COLO668 (cell line): ENCODE measurements around the gene SLC41A3.

Source experiments
- DNase-seq: peaks from one replicate; lab custom pipeline; 2025; ENCODE audit not compliant: unreplicated experiment; lab: John Stamatoyannopoulos, UW

Gene SLC41A3

DNA sequence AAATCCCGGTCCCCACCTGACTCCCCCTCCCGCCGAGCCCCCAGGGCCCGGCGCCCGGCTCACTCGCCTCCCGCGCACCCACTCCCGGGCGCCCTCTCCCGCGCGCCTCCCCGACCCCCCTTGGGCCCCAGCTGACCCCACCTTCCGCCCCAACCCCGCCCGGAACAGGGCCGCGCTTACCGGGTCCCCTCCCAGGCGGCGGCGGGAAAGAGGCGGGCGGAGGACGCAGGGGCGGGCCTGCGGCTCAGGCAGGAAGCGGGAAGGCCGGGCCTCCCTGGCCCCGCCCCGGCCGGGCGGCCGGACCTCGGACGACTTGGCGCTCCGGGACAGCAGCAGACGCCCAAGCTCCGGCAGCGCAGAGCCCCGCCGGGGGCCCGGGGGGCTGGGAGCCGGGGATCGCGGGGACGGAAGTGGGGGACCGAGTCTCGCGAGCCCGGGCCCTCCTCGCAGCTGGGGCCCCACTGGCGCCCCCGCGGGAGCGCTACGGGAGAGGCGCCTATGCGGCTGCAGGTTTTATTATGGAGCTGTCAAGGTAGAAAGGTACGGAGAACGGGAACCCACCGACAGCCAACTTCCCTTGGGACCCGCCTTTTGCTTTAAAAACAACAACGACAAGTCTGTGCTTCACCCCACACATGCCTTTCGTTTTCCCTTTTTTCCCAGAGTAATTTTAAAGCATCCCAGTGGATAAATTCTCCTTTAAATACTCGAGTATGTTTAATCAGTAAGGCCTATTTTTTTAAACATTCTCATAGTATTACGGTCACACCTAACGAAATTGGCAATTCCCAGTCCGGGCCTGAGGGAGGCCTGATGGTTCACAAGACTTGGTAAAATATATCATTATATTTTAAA, at the start of gene SLC41A3:
Gene SLC41A3, minus strand, starts transcription at position 212 of the 855 bp plus-strand sequence. CDS start 15,905 bp downstream, outside the sequence.
- peak; percentile 90 for DNase-seq

DNA sequence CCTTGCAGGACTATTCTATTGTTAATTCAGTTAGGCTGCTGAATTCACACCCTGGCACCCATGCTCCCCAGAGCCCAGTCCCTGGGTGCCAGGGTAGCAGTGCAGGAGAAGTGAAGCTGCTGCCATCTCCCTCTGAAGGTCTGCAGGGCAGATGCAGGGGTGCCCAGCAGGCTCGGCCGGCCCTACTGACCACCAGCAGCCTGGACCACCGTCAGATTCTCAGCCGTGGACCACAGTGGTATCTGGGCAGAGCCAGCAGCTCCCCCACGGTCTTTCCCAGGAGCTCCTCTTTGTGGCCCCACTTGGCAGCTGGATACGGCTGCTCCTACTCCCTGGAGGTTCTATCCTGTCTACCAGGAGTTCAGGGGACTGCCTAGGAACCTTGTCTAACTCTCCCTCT, 49.7 kb upstream of the SLC41A3 start:
- DNase-seq = no peak

DNA sequence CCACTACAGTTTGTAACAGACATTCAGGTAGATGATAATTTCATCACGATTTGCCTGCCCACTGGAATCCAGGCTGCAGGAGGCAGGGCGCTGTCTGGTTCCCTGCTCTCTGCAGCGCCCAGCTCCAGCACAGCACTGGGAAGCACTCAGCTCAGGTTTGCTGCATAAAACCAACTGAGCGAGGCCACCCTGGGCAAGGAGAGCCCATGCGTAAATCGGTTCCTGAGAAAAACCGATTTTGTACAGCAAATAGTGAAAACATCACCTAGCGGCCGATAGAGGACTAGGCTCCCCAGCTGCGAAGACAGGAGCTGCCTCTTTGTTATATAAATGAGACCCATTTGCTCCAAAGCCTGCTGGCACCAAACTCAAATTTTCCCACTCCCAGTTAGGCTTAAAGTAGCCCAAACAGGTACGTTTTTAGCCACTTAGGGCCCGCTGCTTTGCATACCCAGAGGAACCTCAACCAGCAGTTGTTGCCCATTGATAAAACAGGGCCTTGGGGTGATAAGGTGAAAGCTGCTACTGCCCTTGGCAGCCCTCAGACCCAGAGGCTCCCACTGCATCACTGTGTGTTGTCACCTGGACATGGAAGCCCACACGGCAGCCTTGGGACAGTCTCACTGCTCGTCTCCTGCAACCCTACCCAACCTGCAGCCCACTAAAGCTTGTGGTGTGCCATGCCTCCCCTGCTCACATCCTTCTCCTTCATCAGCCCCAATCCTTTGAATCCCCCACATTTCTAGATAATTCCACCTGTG, 49.0 kb upstream of the SLC41A3 start:
- no peak for DNase-seq

DNA sequence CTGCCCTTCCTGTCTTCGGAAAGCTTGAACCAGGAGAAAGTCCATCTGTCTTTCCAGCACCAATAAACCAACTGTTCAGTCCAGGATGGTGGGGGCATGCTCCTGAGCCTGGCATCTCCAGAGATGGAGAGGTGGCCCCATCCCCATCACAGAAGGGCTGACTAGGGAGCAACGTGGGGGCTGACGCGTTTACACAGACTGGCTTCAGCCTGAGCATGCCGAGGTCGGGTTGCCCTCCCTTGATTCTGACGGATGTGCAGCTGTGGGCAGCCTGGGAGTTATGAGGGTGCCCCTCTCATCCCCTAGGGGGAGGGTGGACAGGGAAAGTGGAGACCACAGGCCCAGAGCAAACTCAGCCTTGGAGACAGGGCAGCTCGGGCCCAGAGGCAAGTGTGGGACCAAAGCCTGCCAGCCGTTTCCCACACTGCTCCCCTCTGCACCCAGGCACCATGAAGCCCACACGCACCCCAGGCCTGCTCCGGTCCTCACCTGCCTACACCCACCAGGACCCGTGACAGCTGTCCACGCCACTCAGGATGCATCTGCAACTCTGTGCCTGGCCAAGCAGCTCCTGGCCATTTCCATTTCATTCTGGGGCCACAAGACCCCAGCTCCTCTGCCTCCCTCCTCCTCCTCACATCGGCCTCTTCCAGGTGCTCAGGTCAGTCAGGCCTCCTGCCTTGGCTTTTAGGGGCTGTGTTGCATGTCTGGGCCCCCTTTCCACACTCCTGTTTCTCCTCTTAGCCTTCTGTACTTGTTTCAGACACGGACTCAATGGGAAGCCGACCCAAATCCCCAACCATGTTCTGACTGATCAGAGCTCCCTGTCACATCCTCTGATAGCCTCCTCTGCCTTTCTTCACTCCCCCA, 48.2 kb upstream of the SLC41A3 start:
- DNase-seq = no peak

DNA sequence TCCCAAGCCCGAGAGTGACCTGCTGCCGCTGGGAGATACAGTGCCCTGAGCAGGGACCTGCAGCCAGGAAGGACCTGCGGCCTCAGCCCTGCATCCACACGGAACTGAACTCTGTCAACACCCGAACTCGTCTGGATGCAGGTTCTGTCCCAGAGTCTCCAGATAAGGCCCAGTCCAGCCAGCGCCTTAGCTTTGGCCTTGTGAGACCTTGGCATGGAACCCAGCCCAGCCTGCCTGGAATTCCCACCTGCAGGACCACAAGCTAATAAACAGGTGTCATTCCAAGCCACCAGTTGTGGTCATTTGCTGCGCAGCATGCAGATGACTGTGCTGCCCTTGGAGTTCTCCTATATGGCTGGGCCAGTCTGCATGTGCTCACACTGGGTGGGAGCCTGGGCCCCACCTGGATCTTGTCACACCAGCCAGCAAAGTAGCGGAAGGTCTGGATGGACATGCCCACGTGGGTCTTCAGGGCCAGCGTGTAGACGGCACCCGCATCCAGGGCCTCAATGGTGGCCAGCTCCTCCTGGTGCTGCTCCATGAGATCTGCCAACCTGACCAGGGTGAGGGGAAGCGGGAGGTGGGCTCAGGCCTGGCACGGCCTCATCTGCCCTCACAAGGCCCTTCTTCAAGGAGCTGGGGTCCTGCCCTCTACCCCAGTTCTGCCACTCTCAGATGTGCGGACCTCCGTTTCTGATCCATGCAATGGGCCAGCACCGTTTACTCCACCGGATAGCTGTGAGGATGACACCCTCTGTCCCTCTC, 47.2 kb upstream of the SLC41A3 start:
- no peak for DNase-seq

DNA sequence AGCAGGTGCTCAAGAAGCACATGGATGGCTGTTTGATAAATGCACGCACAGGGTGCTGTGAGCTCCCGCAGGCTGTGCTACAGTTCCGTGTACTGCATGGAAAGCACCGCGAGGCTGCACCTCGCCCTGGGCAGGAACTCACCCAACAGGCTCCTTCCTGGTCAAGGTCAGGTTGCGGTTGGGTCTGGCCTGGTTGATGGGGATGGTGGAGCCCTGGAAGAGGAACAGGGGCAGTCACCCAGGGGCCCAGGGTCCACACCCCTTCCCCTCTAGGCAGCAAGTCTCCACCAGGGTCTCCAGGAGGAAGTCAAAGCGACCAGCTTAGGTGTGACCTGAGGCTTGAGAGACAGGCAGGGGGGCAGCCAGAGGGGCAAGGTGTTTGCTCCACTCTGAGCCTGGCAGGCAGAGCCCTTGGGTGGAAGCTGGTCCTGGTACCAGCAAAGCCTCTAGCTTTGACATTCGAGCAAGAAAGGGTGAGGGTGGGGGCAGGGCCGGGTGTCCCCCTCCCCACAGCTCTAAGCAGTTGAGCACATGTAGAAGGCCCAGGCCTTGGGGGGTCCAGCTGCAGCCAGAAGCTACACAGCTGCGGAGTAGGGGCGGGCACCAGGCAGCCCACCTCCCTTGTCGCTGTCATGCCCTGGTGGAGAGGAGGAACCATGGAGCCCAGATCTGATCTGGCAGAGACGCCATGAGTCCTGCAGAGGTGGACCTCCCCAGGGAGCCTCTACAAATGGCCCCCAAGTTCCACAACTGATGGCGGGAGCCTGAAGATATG, 46.3 kb upstream of the SLC41A3 start:
- DNase-seq = no peak

DNA sequence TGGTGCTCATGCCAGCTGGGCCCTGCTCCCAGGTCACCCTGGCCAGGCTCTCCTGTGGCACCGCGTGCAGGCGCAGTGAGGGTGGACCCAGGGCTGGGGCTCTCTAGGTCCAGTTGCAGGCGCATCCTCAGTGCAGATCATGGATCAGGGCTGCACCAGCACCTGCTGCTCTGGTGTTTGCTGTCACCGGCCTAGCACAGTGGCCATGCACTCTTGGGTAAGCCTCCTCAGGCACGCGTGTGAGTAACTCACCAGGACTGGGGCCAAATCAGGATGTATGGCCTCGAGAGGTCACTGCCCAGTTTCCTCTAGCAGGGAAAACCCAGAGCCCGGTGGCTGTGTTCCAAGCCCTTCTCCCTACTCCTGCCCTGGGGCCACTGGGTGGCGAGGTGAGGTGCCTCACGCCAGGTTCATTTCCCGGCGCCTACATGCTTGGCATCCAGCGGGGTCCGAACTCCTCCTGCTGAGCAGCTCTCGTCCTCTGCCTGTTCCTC, 45.5 kb upstream of the SLC41A3 start:
- DNase-seq = no peak

DNA sequence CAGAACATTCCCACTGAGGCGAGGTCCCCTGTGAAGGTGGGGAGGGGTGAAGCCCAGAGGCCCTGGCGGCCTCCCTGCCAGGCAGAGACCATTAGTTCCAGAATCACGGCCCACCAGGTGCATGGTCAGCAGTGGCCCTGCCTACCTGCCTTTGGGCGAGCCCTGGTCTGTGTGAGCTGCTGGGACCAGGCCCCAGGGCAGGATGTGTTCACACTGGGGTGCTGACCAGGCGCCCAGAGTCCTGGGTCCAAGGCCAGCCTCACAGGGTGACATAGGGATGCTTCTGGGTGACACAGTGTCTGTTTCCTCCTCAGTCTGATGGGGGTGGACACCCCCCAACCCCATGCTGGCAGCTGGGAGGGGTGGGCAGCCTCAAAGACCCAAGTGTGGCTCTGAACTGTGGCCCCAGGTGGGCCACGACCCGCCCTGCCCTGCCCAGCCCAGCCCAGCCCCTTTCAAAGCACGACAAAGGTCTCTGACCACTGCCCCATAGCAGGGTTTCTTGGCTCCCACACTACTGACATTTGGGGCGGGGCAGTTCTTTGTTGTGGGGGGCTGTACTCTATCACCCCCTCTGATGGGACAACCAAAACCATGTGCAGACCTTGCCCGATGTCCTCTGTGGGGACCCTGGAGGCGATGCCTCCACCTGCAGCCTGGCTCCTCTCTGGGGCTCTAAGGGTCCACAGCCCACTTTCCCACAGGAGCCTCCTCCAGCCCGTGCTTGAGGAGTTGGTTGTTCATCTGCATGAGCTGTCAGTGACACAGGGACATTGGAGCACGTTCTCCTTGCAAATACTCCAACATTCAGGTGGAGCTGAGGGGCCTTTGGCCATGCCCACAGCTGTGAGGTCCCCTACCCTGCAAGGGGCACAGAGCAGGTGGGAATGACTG, 44.8 kb upstream of the SLC41A3 start:
- no peak for DNase-seq

DNA sequence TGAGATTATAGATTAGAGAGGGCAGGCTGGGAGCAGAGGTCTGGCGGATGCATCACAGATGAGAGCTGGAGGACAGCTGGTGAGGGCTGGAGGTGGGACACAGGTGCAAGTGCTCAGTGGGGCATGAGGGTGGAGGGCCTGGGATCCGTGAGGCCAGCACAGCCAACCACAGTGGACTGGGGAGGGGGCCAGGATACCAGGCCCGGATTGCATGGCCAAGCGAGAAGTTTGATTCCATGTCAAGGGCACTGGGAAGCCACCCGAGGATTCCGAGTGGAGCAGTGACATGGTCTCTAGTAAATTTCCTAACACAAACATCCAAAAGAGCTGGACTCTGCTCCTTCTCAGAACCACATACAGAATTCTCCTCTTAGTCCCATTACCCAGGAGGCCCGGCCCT, 44.0 kb upstream of the SLC41A3 start:
- DNase-seq = no peak

DNA sequence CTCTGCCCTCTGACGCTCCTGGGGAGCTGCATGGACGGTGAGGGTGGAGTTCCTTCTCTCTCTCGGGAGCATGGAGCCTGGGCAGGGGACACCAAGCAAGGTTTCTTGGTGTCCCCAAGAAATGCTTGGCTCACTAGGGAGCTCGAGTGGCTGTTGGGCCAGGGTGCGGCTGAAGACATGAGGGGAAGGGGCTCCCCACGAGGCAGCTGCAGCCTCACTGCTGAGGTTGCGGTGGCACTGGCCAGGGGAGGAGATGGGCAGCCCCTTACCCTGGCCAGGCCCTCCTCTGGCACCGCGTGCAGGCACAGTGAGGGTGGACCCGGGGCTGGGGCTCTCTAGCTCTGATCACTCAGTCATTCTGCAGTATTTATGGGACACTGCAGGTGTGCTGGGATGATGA, 43.5 kb upstream of the SLC41A3 start:
- no peak for DNase-seq

DNA sequence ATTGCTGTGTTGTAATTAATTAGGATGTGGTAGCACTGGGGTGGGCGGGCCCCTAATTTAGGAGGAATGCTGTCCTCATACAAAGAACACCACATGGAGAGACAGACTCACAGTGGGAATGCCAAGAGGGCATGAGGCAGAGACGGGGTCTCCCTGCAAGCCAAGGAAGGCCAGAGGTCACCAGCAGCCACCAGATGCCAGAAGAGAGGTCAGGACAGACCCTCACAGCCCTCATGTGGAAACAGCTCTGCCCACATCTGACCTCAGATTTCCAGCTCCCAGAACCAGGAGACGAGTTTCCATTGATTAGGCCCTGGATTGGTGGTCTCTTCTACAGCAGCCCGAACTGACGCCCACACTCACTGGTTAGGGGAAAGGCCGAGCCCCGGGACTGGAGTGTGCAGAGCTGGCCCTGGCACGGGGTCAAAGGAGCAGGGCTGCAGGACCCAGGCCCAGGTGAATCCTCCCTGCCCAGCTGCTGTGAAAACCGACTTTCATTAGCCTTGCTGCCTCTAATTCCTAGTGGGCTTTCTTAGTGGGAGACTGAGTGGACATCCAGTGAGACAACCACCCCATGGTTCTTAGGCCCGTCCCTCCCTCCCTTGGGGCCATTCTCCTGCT, 43.0 kb upstream of the SLC41A3 start:
- no peak for DNase-seq

DNA sequence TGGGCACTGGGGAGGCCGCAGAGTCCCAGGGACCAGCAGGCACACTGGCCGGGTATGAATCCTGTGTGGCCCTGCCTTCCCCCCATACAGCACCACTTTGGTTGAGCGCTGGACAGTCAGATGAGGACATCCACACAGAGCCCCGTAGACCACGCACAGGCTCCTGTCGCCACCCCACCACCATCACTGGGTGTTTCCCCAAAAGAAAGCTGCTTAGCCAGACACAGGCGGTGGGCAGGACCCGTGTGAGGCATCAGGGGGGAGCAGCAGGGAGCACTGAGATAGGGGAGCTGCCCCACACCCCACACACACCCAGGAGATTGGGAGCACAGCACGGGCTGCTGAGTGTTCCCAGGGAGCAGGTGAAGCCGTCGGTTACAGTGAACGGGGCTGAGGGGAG, 42.4 kb upstream of the SLC41A3 start:
- DNase-seq = no peak

DNA sequence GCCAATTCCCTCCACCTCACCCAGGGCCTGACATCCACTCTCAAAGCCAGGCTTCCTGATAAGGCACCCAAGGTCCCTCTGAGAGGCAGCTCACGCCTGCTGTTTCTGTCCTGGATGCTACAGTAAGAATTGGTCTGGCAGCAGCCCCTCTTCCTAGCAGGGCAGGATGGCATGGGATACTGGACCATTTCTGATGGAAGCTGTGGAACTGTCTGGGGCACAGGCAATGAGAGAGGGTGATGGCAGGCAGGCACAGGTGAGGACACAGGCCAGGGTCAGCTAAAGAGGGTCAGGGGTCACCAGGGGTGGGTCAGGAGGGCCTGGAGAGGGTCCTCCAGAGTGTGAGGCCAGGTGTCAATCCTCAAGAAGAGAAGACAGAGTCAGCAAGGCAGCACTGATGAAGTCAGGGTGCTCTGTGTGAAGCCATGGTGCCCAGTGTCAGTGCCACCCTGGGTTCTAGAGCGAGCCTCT, 41.9 kb upstream of the SLC41A3 start:
- no peak for DNase-seq

DNA sequence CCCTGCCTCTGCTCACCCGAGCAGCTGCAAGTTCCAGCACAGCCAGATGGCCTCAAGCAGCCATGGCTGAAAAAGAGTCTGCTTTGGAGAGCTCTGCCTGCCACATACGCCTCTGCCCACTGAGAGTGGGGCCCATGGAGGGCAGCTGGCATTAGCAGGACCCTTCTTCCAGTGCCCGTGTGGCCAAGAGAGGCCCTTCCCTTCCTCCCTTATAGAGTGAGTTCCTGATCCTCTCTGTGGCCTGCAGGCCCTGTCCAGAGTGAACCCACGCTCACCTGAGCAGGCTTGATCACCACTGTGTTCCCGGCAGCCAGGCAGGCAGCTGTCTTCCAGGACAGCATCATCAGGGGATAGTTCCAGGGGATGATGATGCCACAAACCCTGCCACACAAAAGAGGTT, 41.4 kb upstream of the SLC41A3 start:
- no peak for DNase-seq

DNA sequence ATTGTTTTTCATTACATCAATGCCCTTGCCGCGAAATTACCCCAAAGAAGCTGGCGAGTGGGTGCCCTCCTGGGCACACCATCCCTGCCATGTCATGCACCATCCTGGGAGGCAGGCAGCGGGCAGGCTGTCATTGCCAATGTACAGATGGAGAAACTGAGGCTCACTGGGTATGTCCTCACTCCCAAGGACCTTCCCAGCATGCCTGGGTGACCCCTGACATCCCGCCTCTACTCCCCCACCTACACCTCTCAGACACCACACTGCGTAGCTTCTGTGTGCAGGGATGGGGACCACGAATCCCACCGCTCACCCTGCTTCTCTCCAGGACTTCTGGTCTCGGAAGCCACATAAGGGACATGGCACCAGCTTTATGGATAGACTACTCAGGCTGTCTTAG, 41.0 kb upstream of the SLC41A3 start:
- DNase-seq = no peak

DNA sequence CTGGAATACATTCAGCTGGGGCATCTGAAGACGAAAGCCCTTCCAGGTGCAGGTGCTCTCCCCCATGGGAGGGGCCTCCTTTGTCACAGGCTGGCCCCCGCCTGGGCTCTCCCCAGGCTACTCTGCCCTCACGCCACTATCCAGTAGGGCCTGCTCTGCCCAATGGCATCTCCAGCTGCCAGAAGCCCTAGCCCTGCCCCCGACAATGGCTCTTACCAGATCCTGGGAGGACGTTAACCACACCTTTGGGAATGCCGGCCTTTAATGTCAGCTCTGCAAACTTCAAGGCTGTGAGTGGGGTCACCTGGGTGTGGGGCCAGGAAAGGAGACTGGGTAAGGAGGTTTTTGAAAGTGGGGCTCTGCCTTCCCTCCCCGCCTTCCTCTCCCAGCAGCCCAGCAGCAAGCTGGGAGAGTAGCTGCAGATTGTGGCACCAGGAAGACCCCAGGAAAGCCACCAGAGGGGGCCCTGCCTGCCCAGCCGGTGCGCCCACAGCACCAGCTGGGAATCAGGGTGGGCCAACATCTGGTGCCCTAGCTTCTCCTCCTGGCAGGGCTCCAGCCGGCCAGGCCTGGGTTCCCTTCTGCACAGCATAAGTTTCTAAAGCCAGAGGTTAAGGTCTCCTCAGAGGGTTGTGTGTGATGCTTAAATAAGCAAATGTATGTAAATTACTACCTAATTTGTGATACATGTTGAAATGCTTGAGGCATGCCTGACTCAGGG, 40.4 kb upstream of the SLC41A3 start:
- DNase-seq = no peak

DNA sequence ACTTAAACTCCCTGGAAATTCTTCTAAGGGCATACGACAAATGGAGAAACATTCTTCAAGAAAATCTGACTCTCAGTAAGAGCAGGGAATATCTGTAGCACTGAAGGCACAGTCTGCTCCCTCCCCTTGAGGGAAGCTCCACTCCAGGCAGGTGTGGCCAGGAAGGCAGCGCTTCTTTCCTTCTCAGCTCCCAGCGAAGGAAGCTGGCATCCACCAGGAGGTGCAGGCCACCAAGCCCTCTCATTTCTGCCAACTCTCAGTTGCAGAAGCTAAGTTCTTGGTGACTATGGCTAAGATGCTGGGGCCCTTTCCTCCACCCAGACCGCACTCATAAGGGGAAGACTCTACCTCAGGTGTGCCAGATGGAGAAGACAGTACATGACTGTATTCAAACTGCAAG, 37.7 kb upstream of the SLC41A3 start:
- DNase-seq = no peak
